NCI-H2107 treated with DMSO at 0.1 percent for 48 hours (cell line): ENCODE measurements around the gene VWA8.
"Not testable (repeated sequence)": the region's sequence is repeated elsewhere in the genome, so short reads cannot be mapped to it uniquely, and the experiment has no call there.

Experiments used
- DNase-seq: peaks from one replicate; lab custom pipeline; 2025; ENCODE audit not compliant: unreplicated experiment; lab: John Stamatoyannopoulos, UW

VWA8 gene

DNA sequence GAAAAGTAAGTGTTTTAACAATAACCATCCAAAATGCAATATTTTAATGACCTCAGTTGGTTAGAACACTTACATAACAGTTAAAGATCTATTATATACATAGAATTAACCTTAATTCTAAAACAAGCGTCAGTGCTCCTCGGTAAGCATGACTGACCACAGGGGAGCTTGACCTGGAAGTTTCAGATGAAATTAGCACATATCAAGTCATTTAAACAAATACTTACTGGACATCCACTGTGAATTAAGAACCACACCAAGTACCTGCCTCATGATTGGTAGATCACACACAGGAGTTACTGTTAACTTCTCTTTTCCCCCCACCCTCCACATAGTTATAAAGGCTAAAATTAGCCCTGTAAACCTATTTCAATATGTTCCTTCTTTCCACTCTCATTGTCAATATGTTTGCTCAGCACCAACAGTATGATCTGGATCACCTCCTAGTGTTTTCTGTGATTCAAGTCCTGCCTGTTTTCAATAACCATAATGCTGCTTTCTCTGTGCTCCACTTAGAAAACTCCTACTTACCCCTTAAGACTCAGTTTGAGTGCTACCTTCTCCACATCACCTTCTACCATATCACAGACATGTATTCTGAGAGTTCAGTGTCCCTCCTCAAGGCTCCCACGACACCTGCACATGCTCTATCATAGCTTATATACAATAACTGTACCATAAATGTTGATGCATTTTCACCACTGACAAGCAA, 209.0 kb downstream of the VWA8 start:
- DNase-seq: no peak

DNA sequence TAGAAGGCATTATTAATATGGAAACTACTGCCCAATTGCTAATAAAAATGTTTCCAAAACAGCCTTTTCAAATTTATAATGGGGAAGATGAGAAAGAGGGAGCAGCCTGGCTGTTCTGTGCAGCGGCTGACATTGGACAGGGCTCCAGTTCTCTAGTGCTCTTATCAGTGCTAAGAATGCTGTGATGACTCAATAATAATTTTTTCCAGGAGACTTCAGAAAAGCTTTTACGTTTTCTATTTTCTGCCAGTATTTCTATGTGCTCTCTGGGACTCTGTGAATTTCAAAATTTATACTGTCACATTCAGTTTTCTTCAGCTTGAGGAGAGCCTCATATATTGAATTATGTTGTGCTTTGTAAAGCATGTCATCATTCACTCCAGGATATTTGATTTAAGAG, 209.6 kb downstream of the VWA8 start:
- DNase-seq: no peak

DNA sequence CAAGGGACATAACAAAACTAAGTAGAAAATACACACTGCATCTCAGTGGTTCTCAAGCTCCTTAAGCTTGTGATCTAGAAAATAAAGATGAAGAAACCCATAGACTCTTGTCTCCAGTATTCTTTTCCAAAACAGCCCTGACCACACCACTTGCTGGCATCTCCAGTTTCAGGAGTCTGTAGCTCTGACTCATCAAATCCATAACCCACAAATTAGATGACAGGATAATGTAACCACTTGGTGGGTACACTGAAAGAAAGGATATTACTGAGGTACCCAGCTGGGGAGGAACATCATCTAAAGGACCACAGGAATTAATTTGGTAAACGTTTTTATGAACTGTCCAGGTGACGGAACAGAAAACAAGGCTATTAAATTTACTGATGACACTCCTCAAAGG, 214.7 kb downstream of the VWA8 start:
- DNase-seq: peak; percentile 60

DNA sequence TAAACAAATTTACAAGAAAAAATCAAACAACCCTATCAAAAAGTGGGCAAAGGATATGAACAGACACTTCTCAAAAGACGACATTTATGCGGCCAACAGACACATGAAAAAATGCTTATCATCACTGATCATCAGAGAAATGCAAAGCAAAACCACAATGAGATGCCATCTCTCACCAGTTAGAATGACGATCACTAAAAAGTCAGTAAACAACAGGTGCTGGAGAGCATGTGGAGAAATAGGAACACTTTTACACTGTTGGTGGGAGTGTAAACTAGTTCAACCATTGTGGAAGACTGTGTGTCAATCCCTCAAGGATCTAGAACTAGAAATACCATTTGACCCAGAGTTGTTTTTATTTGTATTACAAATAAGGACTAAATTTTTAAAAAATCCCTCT, 215.4 kb downstream of the VWA8 start:
- DNase-seq: not testable (repeated sequence)

DNA sequence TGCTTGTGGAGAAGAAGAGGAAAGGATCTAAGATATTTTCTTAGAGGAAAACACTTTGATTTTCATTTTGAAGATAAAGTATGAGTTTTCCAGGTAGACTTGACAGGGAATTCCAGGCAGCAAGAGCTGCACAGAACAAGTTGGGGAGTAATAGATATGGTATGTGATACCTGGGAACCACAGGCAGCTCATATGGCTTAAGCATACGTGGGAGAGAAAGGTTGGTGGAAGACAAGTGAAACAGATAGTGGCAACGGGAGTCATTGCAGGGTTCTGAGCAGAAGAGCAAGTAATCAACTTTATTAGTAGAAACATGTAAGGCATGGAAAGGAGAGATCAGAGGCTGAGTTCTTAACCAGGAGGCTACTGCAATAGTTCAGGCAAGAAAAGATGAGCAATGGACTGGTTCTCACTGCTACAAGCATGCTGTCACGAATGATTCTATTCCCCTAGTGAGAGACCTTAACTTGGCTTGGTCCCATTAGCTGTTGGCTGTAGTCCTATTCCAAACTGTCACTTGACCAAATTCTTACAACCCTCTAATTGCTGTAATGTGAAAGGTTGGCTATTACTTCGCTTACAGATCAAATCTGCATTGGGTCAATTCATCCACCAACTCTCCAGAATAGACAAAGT, 217.9 kb downstream of the VWA8 start:
- DNase-seq: no peak

DNA sequence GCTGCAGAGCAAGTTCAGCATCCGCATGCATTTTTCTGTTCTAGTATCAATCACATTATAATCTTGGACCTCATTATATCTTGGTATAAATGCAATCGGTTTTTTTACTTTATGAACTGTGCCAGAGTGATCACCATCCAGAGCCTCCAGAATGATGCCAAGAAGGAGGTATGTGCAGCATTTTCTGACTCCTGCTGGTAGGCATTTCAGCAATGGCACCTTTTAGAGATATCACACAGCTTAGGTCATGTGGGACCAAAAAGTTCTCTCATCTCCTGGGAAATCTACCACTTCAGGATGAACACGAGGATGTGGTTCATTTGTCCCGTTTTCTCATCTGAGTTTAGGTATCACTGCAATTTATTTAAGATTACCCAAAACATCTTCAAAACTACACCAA, 220.4 kb downstream of the VWA8 start:
- no peak for DNase-seq

DNA sequence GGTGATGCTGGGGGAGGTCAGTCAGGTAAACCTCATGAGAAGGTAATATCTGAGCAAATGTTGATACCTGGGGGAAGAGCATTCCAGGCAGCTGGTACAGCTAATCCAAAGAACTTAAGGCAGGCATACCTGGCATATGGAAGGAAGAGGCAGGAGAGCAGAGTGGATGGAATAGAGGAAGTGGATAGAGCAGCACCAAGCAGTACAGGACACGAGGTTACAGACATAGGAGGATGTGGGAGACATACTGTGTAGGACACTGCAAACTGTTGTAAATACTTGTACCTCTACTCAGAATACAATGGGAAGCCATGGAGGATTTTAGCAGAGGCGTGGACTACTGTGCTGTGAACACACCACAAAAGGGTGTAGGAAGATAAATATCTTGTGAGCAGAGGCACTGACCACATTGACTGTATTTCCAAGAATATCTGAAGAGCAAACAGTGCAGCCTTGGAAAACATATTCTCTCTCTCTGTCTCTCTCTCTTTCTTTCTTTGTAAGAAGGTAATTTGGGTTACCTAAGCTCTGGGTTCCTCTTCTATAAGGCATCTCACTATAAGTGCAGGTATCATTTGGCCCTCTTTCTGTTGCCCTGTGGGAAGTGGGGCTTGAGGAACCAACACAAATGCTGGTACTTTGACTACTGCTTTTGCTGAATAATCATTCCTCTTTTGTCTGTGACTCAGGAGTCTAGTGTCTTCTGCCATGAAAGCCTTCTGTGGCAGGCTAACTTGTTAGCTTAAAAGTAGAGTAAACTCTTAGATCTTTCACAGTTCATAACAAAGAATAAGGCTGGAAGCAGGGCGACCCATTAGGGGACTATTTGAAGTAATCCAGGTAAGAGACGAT, 238.0 kb downstream of the VWA8 start:
- no peak for DNase-seq

DNA sequence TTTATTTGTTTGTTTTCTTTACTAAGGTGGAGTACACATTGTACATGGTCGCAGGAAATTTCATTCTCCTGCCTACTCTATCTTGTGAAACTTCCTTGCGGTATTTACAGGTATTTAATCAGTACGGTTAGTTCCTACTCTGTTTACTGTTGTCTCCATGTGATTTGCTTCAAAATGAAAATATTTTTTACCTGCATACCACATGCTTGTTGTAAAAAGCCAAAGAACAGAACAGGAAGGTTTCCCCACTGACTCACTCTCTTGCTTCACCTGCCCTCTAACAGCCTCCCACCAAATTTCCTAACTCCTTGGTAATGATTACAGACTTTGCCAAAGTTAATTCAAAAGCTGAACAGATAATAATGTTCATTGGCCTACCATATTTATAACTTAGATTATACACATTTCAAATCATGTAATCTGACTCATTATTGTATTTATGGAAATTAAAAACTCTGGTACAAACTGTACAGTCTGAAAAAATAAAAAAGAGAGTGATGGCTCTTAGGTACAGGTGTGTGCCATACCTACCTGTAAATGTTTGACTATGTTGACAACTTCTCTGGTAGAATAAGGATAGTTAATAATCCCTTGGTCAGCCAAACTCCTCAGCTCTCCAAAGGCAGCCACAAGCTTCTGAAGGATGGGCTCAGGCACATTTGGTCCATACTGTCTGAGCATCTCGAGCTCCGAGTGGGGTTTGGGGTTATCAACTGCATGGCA, 239.9 kb downstream of the VWA8 start:
- DNase-seq: no peak

DNA sequence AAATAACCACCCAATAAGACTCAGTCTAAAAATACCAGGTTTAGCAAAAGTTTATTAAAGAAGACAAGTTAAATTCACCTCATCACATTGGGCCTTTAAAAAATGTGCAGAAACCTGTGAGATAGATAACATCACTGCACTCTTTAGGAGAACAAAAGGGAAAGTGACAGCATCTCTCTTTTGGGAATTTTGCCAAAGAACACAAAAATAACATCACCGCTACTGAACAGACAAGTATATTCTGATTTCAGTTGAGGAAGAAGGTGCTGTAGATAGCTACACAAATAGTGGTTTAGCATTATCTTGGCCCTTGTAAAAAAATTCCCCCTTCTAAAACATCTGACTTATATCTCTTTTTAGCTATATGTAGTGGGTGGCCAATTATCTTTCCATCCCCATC, 244.7 kb downstream of the VWA8 start:
- DNase-seq: no peak

DNA sequence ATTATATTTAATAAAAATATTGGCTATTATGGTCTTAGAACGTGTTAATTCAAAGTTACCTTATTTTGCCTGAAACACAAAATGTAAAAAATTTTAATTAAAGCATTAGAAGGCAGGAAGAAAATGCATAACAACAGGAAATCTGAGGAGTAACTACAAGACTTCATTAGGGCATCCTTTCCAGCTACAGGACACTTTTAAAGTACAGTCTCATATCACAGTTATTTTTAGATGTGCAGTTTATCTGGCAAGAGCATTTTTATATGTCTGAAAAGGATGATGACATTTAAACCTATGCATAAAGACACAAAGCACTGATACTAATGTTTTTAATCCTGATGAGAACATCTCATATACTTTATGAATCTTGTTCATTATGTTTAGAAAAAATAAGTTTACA, 247.5 kb downstream of the VWA8 start:
- DNase-seq: no peak

DNA sequence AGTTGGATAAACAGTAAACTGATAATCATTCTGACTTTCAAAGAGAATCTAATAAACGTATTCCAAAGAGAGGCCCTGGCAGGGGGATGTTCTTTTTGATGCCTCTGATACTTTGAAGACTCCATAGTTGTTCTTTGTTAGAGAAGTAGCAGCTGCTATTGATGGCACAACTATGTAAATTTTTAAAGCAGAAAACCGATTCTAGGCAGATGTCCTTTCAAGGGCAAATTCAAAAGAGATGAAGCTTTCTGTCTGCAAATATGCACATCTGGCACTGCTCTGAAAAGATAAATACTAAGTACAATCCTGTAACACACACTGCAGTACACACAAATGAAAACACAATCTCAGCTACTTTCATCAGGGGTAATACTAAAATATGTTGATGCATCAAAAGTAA, 250.1 kb downstream of the VWA8 start:
- no peak for DNase-seq

DNA sequence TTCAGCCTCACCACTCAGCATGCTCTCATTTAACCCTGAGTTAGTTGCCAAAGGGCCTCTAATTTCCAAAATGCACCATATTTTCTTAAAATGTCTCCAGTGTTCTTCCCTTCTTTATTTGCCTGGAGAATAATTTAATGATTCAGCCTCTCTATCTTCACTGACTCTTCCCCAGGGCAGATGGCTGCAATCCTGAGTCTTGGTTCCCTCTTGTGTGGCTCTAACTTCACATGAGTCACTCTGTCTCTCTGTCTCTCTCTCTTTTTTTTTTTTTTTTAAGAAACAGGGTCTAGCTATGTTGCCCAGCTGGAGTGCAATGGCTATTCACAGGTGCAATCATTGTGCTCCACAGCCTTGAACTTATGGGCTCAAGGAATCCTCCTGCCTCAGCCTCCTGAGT, 251.4 kb downstream of the VWA8 start:
- DNase-seq: no peak

DNA sequence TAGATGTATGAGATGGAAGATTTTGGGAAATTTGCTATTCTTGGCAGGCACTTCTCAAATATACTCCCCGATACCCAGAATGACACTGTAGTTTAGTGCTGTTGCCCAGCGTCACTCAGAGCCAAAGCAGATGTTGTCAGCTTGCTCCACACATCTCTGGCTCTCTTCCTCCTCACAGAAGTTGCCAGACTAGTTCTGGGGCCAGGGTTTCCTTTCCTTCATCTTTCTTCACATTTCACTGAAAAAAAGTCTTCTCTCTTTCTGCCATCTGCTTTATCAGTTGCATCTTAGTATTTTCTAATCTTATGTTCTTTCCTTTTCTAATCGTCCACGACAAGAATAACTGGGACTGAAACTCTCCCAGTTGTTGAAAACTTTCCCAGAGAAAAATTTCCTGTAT, 252.2 kb downstream of the VWA8 start:
- DNase-seq: no peak

DNA sequence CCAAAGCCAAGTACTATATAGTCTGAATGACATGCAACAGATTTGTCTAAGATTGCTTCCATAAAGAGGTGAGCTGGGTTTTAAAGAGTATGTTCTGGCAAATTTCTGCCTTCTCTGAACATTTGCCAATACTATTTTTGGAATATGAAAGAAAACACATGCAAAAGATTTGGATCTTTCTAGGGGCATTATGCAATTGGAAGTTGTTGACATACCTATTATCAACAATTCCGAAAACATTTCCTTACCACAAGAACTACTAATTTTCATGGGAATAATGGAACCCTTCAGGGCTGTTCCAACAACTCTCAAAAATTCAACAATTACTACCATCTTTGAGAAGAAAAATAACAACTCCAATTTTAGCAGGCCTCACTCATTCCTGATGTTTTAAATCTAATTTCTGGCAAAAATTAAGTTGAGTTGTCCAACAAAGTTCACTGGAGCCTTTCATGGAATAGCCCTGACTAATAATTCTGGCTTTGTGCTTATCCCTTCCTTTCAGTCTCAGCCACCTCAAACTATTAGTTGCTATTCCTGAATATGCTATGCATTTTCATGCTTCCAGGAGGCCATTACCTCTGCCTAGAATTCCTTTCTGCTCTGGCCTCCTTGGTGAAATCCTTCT, 253.6 kb downstream of the VWA8 start:
- DNase-seq: no peak

DNA sequence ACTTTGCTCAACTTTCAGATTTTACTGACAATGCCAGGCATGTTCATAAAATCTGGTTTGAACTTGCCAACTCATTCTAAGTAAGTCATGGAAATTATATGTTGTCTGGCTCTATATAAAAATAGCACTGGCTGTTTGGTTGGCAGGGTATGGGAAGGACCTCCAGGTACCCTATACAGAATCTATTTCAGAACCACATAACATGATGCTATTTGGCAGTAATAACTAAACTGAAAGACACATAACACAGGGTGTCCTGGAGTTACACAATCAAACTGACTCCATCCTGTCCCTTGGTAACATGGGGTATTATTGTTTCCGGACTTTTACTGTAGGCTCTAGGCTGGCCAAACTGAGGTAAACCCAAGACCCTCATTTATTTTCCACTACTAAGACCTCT, 254.8 kb downstream of the VWA8 start:
- no peak for DNase-seq

DNA sequence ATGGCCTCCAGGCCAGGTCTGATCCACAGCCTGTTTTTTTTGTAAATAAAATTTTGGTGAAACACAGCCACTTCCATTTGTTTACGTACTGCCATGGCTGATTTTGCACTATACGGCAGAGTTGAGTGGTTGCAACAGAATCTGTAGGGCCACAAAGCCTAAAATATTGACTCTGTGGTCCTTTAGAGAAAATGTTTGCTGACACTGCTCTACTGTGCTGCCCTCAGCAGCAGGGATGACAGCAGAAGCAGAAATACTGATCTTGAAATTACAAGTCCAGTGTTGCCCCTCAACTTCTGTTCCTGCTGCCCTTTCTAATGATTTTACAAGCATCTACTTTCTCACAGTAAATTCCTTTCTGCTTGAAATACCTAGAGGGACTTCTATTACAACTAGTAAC, 258.4 kb downstream of the VWA8 start:
- DNase-seq: no peak

DNA sequence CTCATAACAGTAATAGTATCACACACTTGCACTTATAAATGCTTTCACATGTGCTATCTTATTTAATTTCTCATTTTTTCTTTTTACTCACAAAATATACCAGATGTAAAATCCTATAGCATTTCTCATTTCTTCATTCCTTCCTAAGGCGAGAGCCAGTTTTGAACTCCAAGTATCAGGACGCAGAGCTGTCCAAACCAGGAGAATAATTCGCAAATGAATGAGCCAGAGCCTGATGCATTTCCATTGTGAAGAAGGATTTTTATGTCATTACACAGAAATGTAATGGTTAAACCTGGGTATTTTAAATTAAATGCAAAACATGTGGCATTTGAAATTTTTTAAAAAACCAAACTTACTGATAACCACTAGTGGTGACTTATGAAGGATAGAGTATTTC, 259.2 kb downstream of the VWA8 start:
- DNase-seq: no peak

DNA sequence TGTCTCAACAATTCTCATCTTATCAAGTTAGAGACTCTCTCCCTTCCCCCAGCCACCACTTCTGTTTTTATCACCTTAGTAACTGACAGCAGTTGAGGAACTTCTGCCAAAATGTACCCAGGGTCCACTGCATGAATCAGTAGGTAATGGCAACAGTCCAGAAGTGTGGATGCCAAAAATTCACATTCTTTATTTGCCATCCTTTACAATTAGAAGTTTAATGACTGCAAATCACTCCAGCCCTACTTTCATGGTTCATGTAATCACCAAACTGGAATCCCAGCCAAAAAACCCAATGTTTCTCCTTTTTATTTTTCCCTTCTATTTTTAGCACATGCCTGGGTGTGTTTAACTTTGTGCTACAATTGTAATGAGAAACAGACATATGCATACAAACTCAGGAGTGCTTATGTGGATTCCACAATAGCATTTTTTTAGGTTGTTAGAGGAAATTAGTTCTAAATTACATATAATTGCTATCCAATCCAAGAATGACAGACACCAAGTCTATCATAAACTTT, 260.1 kb downstream of the VWA8 start:
- DNase-seq: no peak

DNA sequence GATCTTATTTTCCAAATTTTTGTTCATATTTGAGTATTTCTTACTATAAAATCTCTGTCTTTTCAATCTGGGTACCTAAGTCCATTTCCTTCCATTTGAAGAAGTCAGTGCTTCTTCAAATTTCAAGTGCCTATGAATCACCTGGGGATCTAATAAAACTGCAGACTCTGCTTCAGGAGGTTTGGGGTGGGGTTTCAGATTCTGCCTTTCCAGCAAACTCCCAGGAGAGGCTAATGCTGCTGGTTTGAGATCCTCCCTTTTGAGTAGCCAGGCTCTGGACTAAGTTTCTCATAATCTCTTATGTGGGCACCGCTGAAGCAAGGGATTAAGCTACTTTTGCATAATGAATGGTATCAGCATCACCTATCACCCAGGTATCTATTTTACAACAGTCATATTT, 261.1 kb downstream of the VWA8 start:
- DNase-seq: no peak

DNA sequence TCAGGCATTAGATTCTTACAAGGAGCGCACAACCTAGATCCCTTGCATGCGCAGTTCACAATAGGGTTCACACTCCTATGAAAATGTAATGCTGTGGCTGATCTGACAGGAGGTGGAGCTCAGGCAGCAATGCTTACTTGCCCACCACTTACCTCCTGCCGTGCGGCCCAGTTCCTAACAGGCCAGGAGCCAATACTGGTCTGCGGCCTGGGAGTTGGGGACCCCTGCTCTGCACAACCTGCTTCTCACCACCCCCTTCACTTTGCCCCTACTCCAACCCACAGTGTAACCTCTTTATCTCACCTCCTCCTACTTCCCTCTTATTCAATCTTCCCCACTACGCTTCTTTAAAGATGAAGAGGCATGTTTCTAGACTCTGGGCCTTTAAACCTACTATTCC, 263.3 kb downstream of the VWA8 start:
- DNase-seq: no peak
